Left ventricle myocardium superior (tissue), 1 donor: Measurements from ENCODE around the gene CFAP97D1. TPM values are rescaled to one million over a fixed set of nuclear protein-coding genes. Genes with fewer than 3 reads are reported as not detected.
A peak's percentile ranks its signal among the peaks of the same experiment; 100 is the strongest.

Experiments
- ATAC-seq: fragments of 200-7000 bp; cut with Tn5 transposase; one replicate; pipeline ENCODE4 v1.9.1; 2020; ENCODE audit warnings: mild to moderate bottlenecking, moderate library complexity
- DNase-seq: peaks from one replicate; pipeline ENCODE4 v3.0.0-alpha.2; 2020
- intact Hi-C: fragments of 100-400 bp; cut with micrococcal nuclease; formaldehyde crosslinking; loops from one replicate; pipeline ENCODE4 v1.11.0; 2022
- long read RNA-seq: library from polyadenylated mRNA; unstranded; transcript quantifications from one replicate; pipeline ENCODE4 v2.0.0, GENCODE V29; 2021
- total RNA-seq: library from RNA; stranded (reverse); fragmentation: NEBNext Ultra II Directional; extraction: Animal tissue kit (Norgen Biotek cat#: 25700); gene quantifications from one replicate; pipeline ENCODE4 v1.2.1, GENCODE V29; 2021
- donor health status: DM: no; HTN: yes; CAD: no; lungs with severe emphysema.

CFAP97D1 gene
- total RNA-seq = not detected
- long read RNA-seq = 0 reads

- DNase-seq (no peak), ATAC-seq (no peak)
- intact Hi-C loops = no loop called here
These were observed at the start of gene CFAP97D1 for GRCh38 chr17:43780135-43780534. Gene CFAP97D1, plus strand, starts transcription at chr17:43780435. Its CDS starts 28 bp downstream, at chr17:43780463.

- ATAC-seq = no peak
- no peak for DNase-seq
- intact Hi-C loops = no loop called here
These were observed 47.3 kb upstream of the CFAP97D1 start for GRCh38 chr17:43732958-43733357.

- intact Hi-C loops = no loop called here
- no peak for ATAC-seq
- DNase-seq = no peak
These were observed 46.3 kb upstream of the CFAP97D1 start for GRCh38 chr17:43733956-43734355.

- DNase-seq (no peak), ATAC-seq (peak; percentile 40)
- intact Hi-C loops = no loop called here
These were observed 45.9 kb upstream of the CFAP97D1 start for GRCh38 chr17:43734376-43734775.

GRCh38 chr17:43736389-43736788 is 43.8 kb upstream of the CFAP97D1 start:
- intact Hi-C loops = no loop called here
- DNase-seq (no peak), ATAC-seq (no peak)

GRCh38 chr17:43737722-43738121 is 42.5 kb upstream of the CFAP97D1 start:
- intact Hi-C loops = no loop called here
- ATAC-seq (no peak), DNase-seq (no peak)

GRCh38 chr17:43740541-43740940 is 39.7 kb upstream of the CFAP97D1 start:
- ATAC-seq = no peak
- DNase-seq = no peak
- intact Hi-C loops = no loop called here

GRCh38 chr17:43741636-43742035 is 38.6 kb upstream of the CFAP97D1 start:
- intact Hi-C loops = no loop called here

GRCh38 chr17:43745541-43745940 is 34.7 kb upstream of the CFAP97D1 start:
- DNase-seq (no peak), ATAC-seq (peak; percentile 42)
- intact Hi-C loops = no loop called here

More at GRCh38 chr17:43741636-43742035, 38.6 kb upstream of the CFAP97D1 start:
- no peak for ATAC-seq
- no peak for DNase-seq

GRCh38 chr17:43750153-43750552 is 30.1 kb upstream of the CFAP97D1 start:
- intact Hi-C loops = no loop called here
- DNase-seq (no peak), ATAC-seq (no peak)

- intact Hi-C loops = no loop called here
- no peak for ATAC-seq
- DNase-seq = no peak
These were observed 26.6 kb upstream of the CFAP97D1 start for GRCh38 chr17:43753493-43754129.

- no peak for ATAC-seq
- DNase-seq = no peak
- intact Hi-C loops = no loop called here
These were observed 25.3 kb upstream of the CFAP97D1 start for GRCh38 chr17:43754947-43755346.

- DNase-seq (peak; percentile 52), ATAC-seq (peak; percentile 40)
- intact Hi-C loops = no loop called here
These were observed 24.8 kb upstream of the CFAP97D1 start for GRCh38 chr17:43755389-43755875.

GRCh38 chr17:43756201-43756600 is 24.0 kb upstream of the CFAP97D1 start:
- intact Hi-C loops = no loop called here
- no peak for ATAC-seq
- no peak for DNase-seq

GRCh38 chr17:43757171-43757660 is 23.0 kb upstream of the CFAP97D1 start:
- no peak for ATAC-seq
- DNase-seq = no peak
- intact Hi-C loops = no loop called here

GRCh38 chr17:43758086-43758485 is 22.1 kb upstream of the CFAP97D1 start:
- no peak for ATAC-seq
- no peak for DNase-seq
- intact Hi-C loops = no loop called here

GRCh38 chr17:43758497-43759174 is 21.6 kb upstream of the CFAP97D1 start, which contains the start of gene SOST:
Gene SOST, minus strand, starts transcription at chr17:43758791. Its CDS starts 50 bp downstream, at chr17:43758741.
- DNase-seq = no peak
- intact Hi-C loops = no loop called here
- no peak for ATAC-seq

GRCh38 chr17:43759836-43760235 is 20.4 kb upstream of the CFAP97D1 start:
- ATAC-seq = no peak
- intact Hi-C loops = loop anchor here (2.0 kb wide), 1 partner anchor 65 kb away; no protein-coding TSS in a partner anchor
- no peak for DNase-seq

GRCh38 chr17:43760254-43760852 is 19.9 kb upstream of the CFAP97D1 start:
- DNase-seq (peak; percentile 93), ATAC-seq (peak; percentile 86)
- intact Hi-C loops = loop anchor here (2.0 kb wide), 1 partner anchor 66 kb away; no protein-coding TSS in a partner anchor
